ENCODE measurements around the gene ANKRD52. TPM values are rescaled to one million over a fixed set of nuclear protein-coding genes. Genes with fewer than 3 reads are reported as not detected.

The ANKRD52 gene
- total and polyA plus RNA-seq, 9 of the 15 experiments (the other 6 are each of a cell fraction or from before 2014, with no cell fraction given), result 0.52 to 46.8 (median 7.9) TPM

DNA sequence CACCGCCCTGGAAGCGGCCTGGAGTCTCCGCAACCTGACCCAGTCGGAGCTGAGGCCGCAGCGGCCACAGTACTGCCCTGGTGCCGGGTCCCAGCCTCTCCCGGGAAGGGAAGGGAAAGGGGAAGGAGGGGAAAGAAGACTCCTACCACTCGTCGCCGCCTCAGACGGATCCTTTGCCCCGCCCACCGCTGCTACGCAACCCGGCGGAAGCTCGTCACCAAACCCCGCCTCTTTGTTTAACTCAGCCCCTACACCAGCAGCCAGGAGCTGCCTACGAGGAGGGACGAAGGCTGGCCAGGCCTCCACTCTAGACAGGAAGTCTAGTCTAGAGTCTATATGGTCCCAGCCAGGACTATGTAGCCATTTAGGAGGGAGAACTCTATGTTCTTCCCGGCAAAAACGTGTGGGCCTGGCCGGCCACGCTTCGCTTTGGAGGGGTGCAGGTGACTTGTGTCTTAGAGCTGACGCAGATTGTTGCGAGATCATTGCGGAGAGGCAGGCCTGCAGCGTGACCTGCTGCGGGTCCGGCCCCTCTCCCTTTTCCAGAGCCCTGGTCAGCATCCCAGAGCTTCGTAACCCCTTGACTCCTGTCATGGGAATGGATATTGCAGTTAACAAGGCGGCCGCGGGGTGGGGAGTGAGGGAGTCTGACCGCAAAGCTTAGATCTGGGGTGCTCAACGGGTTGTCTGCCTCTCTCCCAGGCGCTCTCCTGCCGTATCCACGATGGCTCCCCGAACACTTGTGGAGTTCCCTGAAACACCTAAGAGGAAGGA, 36.2 kb downstream of the ANKRD52 start, which contains the start of gene RNF41 (continued):
- TF ChIP-seq, protein P1, sequence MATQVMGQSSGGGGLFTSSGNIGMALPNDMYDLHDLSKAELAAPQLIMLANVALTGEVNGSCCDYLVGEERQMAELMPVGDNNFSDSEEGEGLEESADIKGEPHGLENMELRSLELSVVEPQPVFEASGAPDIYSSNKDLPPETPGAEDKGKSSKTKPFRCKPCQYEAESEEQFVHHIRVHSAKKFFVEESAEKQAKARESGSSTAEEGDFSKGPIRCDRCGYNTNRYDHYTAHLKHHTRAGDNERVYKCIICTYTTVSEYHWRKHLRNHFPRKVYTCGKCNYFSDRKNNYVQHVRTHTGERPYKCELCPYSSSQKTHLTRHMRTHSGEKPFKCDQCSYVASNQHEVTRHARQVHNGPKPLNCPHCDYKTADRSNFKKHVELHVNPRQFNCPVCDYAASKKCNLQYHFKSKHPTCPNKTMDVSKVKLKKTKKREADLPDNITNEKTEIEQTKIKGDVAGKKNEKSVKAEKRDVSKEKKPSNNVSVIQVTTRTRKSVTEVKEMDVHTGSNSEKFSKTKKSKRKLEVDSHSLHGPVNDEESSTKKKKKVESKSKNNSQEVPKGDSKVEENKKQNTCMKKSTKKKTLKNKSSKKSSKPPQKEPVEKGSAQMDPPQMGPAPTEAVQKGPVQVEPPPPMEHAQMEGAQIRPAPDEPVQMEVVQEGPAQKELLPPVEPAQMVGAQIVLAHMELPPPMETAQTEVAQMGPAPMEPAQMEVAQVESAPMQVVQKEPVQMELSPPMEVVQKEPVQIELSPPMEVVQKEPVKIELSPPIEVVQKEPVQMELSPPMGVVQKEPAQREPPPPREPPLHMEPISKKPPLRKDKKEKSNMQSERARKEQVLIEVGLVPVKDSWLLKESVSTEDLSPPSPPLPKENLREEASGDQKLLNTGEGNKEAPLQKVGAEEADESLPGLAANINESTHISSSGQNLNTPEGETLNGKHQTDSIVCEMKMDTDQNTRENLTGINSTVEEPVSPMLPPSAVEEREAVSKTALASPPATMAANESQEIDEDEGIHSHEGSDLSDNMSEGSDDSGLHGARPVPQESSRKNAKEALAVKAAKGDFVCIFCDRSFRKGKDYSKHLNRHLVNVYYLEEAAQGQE (IDR thresholded peaks at IDR 0.05; ENCODE audit: borderline replicate concordance), result no peak
- TF ChIP-seq, protein P1 (CRISPR knock-in tag; IDR thresholded peaks at IDR 0.05; ENCODE audit: low read depth), result no peak
- TF ChIP-seq ZNF431 (CRISPR knock-in tag; IDR thresholded peaks at IDR 0.05), result 0 out of 2 replicates have a peak, but pooled peaks have one; percentile 19
- TF ChIP-seq, protein P2, sequence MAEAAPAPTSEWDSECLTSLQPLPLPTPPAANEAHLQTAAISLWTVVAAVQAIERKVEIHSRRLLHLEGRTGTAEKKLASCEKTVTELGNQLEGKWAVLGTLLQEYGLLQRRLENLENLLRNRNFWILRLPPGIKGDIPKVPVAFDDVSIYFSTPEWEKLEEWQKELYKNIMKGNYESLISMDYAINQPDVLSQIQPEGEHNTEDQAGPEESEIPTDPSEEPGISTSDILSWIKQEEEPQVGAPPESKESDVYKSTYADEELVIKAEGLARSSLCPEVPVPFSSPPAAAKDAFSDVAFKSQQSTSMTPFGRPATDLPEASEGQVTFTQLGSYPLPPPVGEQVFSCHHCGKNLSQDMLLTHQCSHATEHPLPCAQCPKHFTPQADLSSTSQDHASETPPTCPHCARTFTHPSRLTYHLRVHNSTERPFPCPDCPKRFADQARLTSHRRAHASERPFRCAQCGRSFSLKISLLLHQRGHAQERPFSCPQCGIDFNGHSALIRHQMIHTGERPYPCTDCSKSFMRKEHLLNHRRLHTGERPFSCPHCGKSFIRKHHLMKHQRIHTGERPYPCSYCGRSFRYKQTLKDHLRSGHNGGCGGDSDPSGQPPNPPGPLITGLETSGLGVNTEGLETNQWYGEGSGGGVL (CRISPR knock-in tag; IDR thresholded peaks at IDR 0.05), result no peak
- no peak for TF ChIP-seq ZNF24 (IDR thresholded peaks at IDR 0.05)
- no peak for TF ChIP-seq ZBTB7A (IDR thresholded peaks at IDR 0.05; ENCODE audit: borderline replicate concordance, control insufficient read depth, low read depth, low read length)
- no peak for TF ChIP-seq FIP1L1 (IDR thresholded peaks at IDR 0.05; ENCODE audit: low read depth, low read length, poor library complexity, severe bottlenecking)
- TF ChIP-seq ELF2 (CRISPR knock-in tag; IDR thresholded peaks at IDR 0.05), result no peak
- no peak for TF ChIP-seq HOXB6 (CRISPR knock-in tag; IDR thresholded peaks at IDR 0.05; ENCODE audit: borderline replicate concordance)
- TF ChIP-seq CEBPB (tag; IDR thresholded peaks at IDR 0.05), result no peak
- TF ChIP-seq CBX8 (IDR thresholded peaks at IDR 0.05; ENCODE audit: borderline replicate concordance, extremely low read depth, low read depth, low read length, poor library complexity, severe bottlenecking), result no peak
- TF ChIP-seq BDP1 (IDR thresholded peaks at IDR 0.05; ENCODE audit: insufficient read depth, insufficient read length), result no peak
- no peak for TF ChIP-seq MIER1 (IDR thresholded peaks at IDR 0.05; ENCODE audit: low read depth)
- peak in 1 of 3 experiments; percentile 68 for TF ChIP-seq YY1 (IDR thresholded peaks at IDR 0.05; ENCODE audit: borderline replicate concordance in 1 of 3, control insufficient read depth in 1 of 3, extremely low read depth in 1 of 3, insufficient read depth in 3 of 3, insufficient read length in 1 of 3, insufficient replicate concordance in 2 of 3, low read depth in 1 of 3, low read length in 2 of 3)
- no peak for TF ChIP-seq HDGF (IDR thresholded peaks at IDR 0.05)
- TF ChIP-seq ZNF780A (CRISPR knock-in tag; IDR thresholded peaks at IDR 0.05), result no peak
- no peak for TF ChIP-seq GATAD2B (IDR thresholded peaks at IDR 0.05; ENCODE audit: borderline replicate concordance)
- no peak for TF ChIP-seq DMBX1 (CRISPR knock-in tag; IDR thresholded peaks at IDR 0.05; ENCODE audit: borderline replicate concordance)

Measured in K562 (cell line).